HepG2 (cell line): ENCODE measurements around the gene DCUN1D2. TPM values are rescaled to one million over a fixed set of nuclear protein-coding genes. Genes with fewer than 3 reads are reported as not detected.
A peak's percentile ranks its signal among the peaks of the same experiment; 100 is the strongest.

Experiments
- AGO1 ChIP-seq: fragments of 200-400 bp; formaldehyde crosslinking; IDR thresholded peaks from 2 replicates; pipeline ENCODE4 v1.6.1; 2017; ENCODE audit warnings: mild to moderate bottlenecking, low read depth, low read length, moderate library complexity; ENCODE audit not compliant: poor library complexity, severe bottlenecking
- ATAD3A ChIP-seq: sonication (generic); formaldehyde crosslinking; IDR thresholded peaks from 2 replicates; pipeline ENCODE4 v1.4.0; 2020; ENCODE audit warnings: missing genetic modification reagents
- CREB1 ChIP-seq, 2 experiments: fragments of 450-650 bp in 1 of 2; IDR thresholded peaks; 2 replicates each; pipeline ENCODE4 v1.6.1; 2016 to 2017; ENCODE audit warnings: control low read depth in 1 of 2, mild to moderate bottlenecking in 1 of 2, missing compliant biosample characterization in 1 of 2, missing genetic modification characterization in 1 of 2
- ELF3 ChIP-seq: IDR thresholded peaks from 2 replicates; pipeline ENCODE4 v1.6.1; 2016; ENCODE audit warnings: missing genetic modification reagents, missing compliant biosample characterization
- GABPB1 ChIP-seq: IDR thresholded peaks from 2 replicates; pipeline ENCODE4 v1.6.1; 2016; ENCODE audit warnings: mild to moderate bottlenecking, missing genetic modification reagents, moderate library complexity, missing compliant biosample characterization
- HNF4G ChIP-seq, 2 experiments: sonication (generic) in 1 of 2; formaldehyde crosslinking in 1 of 2; IDR thresholded peaks; 2 replicates each; pipeline versions ENCODE4 v1.4.0 to v1.6.1; 2011 to 2020; ENCODE audit warnings: borderline replicate concordance in 2 of 2, low read depth in 2 of 2, mild to moderate bottlenecking in 2 of 2, low read length in 1 of 2, missing genetic modification reagents in 1 of 2, moderate library complexity in 1 of 2
- MTA1 ChIP-seq: sonication (generic); formaldehyde crosslinking; IDR thresholded peaks from 2 replicates; pipeline ENCODE4 v1.4.0; 2020; ENCODE audit warnings: missing genetic modification reagents, mild to moderate bottlenecking, borderline replicate concordance
- NCOA2 ChIP-seq: sonication (generic); formaldehyde crosslinking; IDR thresholded peaks from 2 replicates; pipeline ENCODE4 v1.8.0; 2022; ENCODE audit warnings: inconsistent platforms
- NCOR1 ChIP-seq: fragments of 200-600 bp; sonication (generic); IDR thresholded peaks from 2 replicates; pipeline ENCODE4 v1.7.0; 2017; ENCODE audit warnings: antibody characterized with exemption, low read length, borderline replicate concordance
- NR0B2 ChIP-seq: sonication (generic); formaldehyde crosslinking; IDR thresholded peaks from 2 replicates; pipeline ENCODE4 v1.4.0; 2020; ENCODE audit warnings: mild to moderate bottlenecking, missing genetic modification reagents
- SALL1 ChIP-seq: sonication (generic); formaldehyde crosslinking; IDR thresholded peaks from 2 replicates; pipeline ENCODE4 v1.8.0; 2022; ENCODE audit warnings: mild to moderate bottlenecking, missing genetic modification reagents
- SETDB1 ChIP-seq: sonication (generic); formaldehyde crosslinking; IDR thresholded peaks from 2 replicates; pipeline ENCODE4 v1.5.1; 2020; ENCODE audit warnings: missing genetic modification reagents, mild to moderate bottlenecking, borderline replicate concordance
- TEF ChIP-seq: sonication (generic); formaldehyde crosslinking; IDR thresholded peaks from 2 replicates; pipeline ENCODE4 v1.5.0; 2020; ENCODE audit warnings: missing genetic modification reagents
- THAP11 ChIP-seq: IDR thresholded peaks from 2 replicates; pipeline ENCODE4 v1.6.1; 2016; ENCODE audit warnings: missing biosample characterization, missing genetic modification reagents
- ZBED4 ChIP-seq: sonication (generic); formaldehyde crosslinking; IDR thresholded peaks from 2 replicates; pipeline ENCODE4 v1.4.0; 2020; ENCODE audit warnings: missing genetic modification reagents, borderline replicate concordance
- ZFX ChIP-seq: sonication (generic); formaldehyde crosslinking; IDR thresholded peaks from 2 replicates; pipeline ENCODE4 v1.4.0; 2020; ENCODE audit warnings: mild to moderate bottlenecking, low read depth, missing genetic modification reagents, moderate library complexity
- ZGPAT ChIP-seq: IDR thresholded peaks from 2 replicates; pipeline ENCODE4 v1.6.1; 2016; ENCODE audit warnings: mild to moderate bottlenecking
- ZNF292 ChIP-seq: sonication (generic); formaldehyde crosslinking; IDR thresholded peaks from 2 replicates; pipeline ENCODE4 v1.8.1; 2022; ENCODE audit warnings: mild to moderate bottlenecking, low read depth, missing genetic modification reagents, borderline replicate concordance
- ZNF572 ChIP-seq: sonication (generic); formaldehyde crosslinking; IDR thresholded peaks from 2 replicates; pipeline ENCODE4 v1.5.1; 2020; ENCODE audit warnings: mild to moderate bottlenecking, missing genetic modification reagents
- ZNF576 ChIP-seq: sonication (generic); formaldehyde crosslinking; IDR thresholded peaks from 2 replicates; pipeline ENCODE4 v1.4.0; 2020; ENCODE audit warnings: mild to moderate bottlenecking, missing genetic modification reagents
- ZNF605 ChIP-seq: sonication (generic); formaldehyde crosslinking; IDR thresholded peaks from 2 replicates; pipeline ENCODE4 v1.8.0; 2022; ENCODE audit warnings: mild to moderate bottlenecking, missing genetic modification reagents
- ZNF788 ChIP-seq: sonication (generic); formaldehyde crosslinking; IDR thresholded peaks from 2 replicates; pipeline ENCODE4 v1.5.0; 2020; ENCODE audit warnings: mild to moderate bottlenecking, missing genetic modification reagents, borderline replicate concordance
- polyA plus RNA-seq, 8 experiments: library from polyadenylated mRNA; depleted of rRNA in 3 of 8; stranded (reverse) in 7 of 8; unstranded in 1 of 8; fragments of >200 nt; fragmentation: Illumina TruSeq in 4 of 8; extraction: Trizol in 4 of 8; gene quantifications; 2 replicates each; pipeline versions ENCODE4 v1.2.1 to v1.2.3, GENCODE V29; 2011 to 2016; ENCODE audit warnings: low read depth in 4 of 8, missing spikeins in 1 of 8, mixed read lengths in 1 of 8; ENCODE audit not compliant: insufficient read depth in 1 of 8
- total RNA-seq, 5 experiments: library from RNA; depleted of rRNA; stranded (reverse); fragments of >200 nt; fragmentation: Illumina TruSeq; extraction: Trizol; gene quantifications; 2 replicates each; pipeline ENCODE4 v1.2.3, GENCODE V29; 2016; ENCODE audit warnings: low read depth in 1 of 5

DCUN1D2 gene
- total and polyA plus RNA-seq, 2 of the 13 experiments (the other 11 are each of a cell fraction or from before 2014, with no cell fraction given): 9.1 to 9.6 TPM

GRCh38 chr13:113448885-113449692 lies 41.4 kb downstream of the DCUN1D2 start (continued):
- peak; percentile 70; the same call in 1 of the 2 replicates for TF ChIP-seq MTA1
- no peak for TF ChIP-seq HNF4G (IDR thresholded peaks at IDR 0.05; ENCODE audit: borderline replicate concordance, low read depth, low read length)
- 0 out of 2 replicates have a peak, but pooled peaks have one; percentile 62 for TF ChIP-seq HNF4G (CRISPR knock-in tag; IDR thresholded peaks at IDR 0.05; ENCODE audit: borderline replicate concordance, low read depth)
- TF ChIP-seq SALL1 (CRISPR knock-in tag): peak; percentile 74
- no peak for TF ChIP-seq NR0B2 (CRISPR knock-in tag)
- TF ChIP-seq ZNF605 (CRISPR knock-in tag): peak; percentile 86
- peak; percentile 98 for TF ChIP-seq ELF3 (CRISPR knock-in tag)
- no peak for TF ChIP-seq ZNF572
- peak; percentile 88 for TF ChIP-seq ZFX (CRISPR knock-in tag)
- peak; percentile 80 for TF ChIP-seq ZGPAT (CRISPR knock-in tag)
- no peak for TF ChIP-seq ZBED4 (CRISPR knock-in tag)
- no peak for TF ChIP-seq TEF
- TF ChIP-seq SETDB1 (CRISPR knock-in tag): no peak
- 0 out of 2 replicates have a peak, but pooled peaks have one; percentile 46 for TF ChIP-seq ZNF292
- no peak for TF ChIP-seq ATAD3A (CRISPR knock-in tag)
- no peak for TF ChIP-seq AGO1
- peak; percentile 82; the same call in 1 of the 2 replicates for TF ChIP-seq ZNF788 (CRISPR knock-in tag)
- no peak for TF ChIP-seq CREB1 (IDR thresholded peaks at IDR 0.05)
- peak; percentile 78 for TF ChIP-seq CREB1 (CRISPR knock-in tag; IDR thresholded peaks at IDR 0.05)
- peak; percentile 93 for TF ChIP-seq THAP11 (CRISPR knock-in tag)
- TF ChIP-seq GABPB1: peak; percentile 96
- peak; percentile 57; the same call in 1 of the 2 replicates for TF ChIP-seq NCOR1
- TF ChIP-seq ZNF576 (CRISPR knock-in tag): no peak
- no peak for TF ChIP-seq NCOA2
